ENCODE data around the gene CCDC33.
"Not testable (repeated sequence)": the region's sequence is repeated elsewhere in the genome, so short reads cannot be mapped to it uniquely, and the experiment has no call there.

CCDC33 gene

DNA sequence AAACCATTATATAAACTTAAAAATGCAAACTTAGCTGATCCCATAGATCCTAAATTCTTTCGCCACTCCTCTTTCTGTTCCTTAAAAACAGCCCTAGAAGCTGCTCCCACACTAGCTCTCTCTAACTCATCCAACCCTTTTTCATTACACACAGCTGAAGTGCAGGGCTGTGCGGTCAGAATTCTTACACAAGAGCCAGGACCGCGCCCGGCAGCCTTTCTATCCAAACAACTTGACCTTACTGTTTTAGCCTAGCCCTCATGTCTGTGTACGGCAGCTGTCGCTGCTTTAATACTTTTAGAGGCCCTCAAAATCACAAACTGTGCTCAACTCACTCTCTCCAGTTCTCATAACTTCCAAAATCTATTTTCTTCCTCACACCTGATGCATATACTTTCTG lies 121.4 kb downstream of the CCDC33 start:
- H3K27ac ChIP-seq (replicated peaks); DNase-seq (ENCODE audit: low read depth in 1 of 2, low spot score in 1 of 2); H3K27me3 ChIP-seq (ENCODE audit: insufficient read depth, poor library complexity, severe bottlenecking); H3K4me3 ChIP-seq (replicated peaks; ENCODE audit: insufficient read depth, low read length): not testable (repeated sequence)

DNA sequence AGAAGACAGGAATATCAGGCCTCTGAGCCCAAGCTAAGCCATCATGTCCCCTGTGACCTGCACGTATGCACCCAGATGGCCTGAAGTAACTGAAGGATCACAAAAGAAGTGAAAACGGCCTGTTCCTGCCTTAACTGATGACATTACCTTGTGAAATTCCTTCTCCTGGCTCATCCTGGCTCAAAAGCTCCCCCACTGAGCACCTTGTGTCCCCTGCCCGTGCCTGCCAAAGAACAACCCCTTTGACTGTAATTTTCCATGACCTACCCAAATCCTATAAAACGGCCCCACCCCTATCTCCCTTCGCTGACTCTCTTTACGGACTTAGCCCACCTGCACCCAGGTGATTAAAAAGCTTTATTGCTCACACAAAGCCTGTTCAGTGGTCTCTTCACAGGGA lies 123.2 kb downstream of the CCDC33 start:
- H3K27me3 ChIP-seq (ENCODE audit: insufficient read depth, poor library complexity, severe bottlenecking); H3K27ac ChIP-seq (replicated peaks); H3K4me3 ChIP-seq (replicated peaks; ENCODE audit: insufficient read depth, low read length); DNase-seq (ENCODE audit: low read depth in 1 of 2, low spot score in 1 of 2): not testable (repeated sequence)

DNA sequence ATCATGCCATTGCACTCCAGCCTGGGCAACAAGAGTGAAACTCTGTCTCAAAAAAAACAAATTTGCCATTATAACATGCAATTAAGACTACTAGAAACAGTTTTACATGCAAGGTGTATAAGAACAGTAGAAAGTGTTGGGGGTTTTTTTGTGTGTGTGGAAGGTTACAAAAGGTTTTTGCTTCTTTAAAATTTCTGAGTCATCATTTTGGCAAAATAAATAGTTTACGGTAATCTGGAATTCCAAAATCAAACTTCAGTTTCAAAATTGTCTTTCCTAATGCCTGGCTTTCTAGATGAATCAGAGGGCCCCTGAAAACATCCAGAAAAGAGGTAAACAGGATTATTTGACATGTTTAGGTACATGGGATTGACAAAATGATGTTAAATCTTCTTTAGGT lies 124.7 kb downstream of the CCDC33 start:
- not testable (repeated sequence) for H3K27ac ChIP-seq (replicated peaks); H3K4me3 ChIP-seq (replicated peaks; ENCODE audit: insufficient read depth, low read length); DNase-seq (ENCODE audit: low read depth in 1 of 2, low spot score in 1 of 2)
- peaks cover 21% of the 10 kb centered on the region for H3K27me3 ChIP-seq (ENCODE audit: insufficient read depth, poor library complexity, severe bottlenecking)

DNA sequence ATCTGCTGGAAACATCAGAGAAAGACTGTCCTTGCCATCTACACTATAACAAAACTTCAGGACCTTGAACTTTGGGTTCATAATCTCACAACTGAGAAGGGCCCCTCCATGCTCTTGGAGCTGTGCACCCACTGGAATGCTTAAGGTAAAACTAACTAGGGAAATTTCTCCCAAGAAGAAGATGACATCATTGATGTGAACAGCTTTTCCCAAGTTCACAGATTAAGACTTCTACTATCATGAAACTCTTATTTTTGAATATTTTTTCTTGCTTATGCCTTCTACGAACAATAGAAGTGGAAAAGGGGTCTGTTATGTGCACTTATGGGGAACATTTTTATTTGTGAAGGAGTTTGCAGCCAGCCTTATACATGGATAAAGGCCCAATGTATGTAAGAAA lies 126.4 kb downstream of the CCDC33 start:
- Histone ChIP-seq H3K27ac (replicated peaks) (no peak overlapping the region), H3K27me3 (ENCODE audit: insufficient read depth, poor library complexity, severe bottlenecking) (peaks cover 36% of the 10 kb centered on the region), H3K4me3 (replicated peaks; ENCODE audit: insufficient read depth, low read length) (no peak overlapping the region)
- TF ChIP-seq GABPA (IDR thresholded peaks at IDR 0.05; ENCODE audit: low read depth) (no peak), SPI1 (IDR thresholded peaks at IDR 0.05; ENCODE audit: borderline replicate concordance, low read depth) (no peak), POLR2AphosphoS5 (IDR thresholded peaks at IDR 0.05; ENCODE audit: low read depth) (no peak)
- TF ChIP-seq, protein P1, sequence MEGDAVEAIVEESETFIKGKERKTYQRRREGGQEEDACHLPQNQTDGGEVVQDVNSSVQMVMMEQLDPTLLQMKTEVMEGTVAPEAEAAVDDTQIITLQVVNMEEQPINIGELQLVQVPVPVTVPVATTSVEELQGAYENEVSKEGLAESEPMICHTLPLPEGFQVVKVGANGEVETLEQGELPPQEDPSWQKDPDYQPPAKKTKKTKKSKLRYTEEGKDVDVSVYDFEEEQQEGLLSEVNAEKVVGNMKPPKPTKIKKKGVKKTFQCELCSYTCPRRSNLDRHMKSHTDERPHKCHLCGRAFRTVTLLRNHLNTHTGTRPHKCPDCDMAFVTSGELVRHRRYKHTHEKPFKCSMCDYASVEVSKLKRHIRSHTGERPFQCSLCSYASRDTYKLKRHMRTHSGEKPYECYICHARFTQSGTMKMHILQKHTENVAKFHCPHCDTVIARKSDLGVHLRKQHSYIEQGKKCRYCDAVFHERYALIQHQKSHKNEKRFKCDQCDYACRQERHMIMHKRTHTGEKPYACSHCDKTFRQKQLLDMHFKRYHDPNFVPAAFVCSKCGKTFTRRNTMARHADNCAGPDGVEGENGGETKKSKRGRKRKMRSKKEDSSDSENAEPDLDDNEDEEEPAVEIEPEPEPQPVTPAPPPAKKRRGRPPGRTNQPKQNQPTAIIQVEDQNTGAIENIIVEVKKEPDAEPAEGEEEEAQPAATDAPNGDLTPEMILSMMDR (IDR thresholded peaks at IDR 0.05; ENCODE audit: insufficient read depth, low read length) = no peak
- TF ChIP-seq, protein P2, sequence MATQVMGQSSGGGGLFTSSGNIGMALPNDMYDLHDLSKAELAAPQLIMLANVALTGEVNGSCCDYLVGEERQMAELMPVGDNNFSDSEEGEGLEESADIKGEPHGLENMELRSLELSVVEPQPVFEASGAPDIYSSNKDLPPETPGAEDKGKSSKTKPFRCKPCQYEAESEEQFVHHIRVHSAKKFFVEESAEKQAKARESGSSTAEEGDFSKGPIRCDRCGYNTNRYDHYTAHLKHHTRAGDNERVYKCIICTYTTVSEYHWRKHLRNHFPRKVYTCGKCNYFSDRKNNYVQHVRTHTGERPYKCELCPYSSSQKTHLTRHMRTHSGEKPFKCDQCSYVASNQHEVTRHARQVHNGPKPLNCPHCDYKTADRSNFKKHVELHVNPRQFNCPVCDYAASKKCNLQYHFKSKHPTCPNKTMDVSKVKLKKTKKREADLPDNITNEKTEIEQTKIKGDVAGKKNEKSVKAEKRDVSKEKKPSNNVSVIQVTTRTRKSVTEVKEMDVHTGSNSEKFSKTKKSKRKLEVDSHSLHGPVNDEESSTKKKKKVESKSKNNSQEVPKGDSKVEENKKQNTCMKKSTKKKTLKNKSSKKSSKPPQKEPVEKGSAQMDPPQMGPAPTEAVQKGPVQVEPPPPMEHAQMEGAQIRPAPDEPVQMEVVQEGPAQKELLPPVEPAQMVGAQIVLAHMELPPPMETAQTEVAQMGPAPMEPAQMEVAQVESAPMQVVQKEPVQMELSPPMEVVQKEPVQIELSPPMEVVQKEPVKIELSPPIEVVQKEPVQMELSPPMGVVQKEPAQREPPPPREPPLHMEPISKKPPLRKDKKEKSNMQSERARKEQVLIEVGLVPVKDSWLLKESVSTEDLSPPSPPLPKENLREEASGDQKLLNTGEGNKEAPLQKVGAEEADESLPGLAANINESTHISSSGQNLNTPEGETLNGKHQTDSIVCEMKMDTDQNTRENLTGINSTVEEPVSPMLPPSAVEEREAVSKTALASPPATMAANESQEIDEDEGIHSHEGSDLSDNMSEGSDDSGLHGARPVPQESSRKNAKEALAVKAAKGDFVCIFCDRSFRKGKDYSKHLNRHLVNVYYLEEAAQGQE (IDR thresholded peaks at IDR 0.05; ENCODE audit: insufficient replicate concordance, low read depth) = no peak
- no peak for DNase-seq (ENCODE audit: low read depth in 1 of 2, low spot score in 1 of 2)

DNA sequence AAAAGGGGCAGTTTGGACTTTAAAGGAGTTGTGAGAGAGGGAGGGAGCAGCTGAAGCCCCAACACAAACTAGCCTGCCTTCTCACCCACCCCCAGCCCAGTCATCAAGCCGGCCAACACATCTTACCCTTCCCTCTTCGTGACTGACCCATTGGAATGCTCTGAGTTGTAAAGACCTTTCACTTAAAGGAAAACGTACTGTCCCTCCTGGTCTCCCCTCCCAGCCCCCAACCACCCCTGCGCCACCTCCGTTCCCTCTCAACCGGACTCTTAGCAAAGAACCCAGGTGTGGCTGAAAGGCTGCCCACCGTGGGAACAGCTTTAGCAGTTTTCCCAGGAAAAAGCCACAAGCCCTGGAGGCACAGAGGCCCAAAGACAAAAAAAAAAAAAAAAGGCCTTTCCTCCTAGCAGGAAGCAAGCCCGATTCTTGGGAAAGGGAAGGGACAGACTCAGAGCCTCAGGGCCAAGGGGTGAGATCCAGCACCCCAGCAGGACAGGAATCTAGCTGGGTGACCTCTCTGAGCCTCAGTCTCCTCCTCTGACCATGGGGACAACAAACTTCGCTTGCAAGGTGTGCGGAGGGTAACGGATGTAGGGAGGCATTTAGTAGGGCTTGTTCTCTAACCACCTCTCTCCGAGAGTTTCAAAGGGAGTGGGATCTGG lies 128.9 kb downstream of the CCDC33 start:
- H3K4me3 ChIP-seq (replicated peaks; ENCODE audit: insufficient read depth, low read length) = no peak overlapping the region
- no peak for DNase-seq (ENCODE audit: low read depth in 1 of 2, low spot score in 1 of 2)
- H3K27ac ChIP-seq (replicated peaks) = no peak overlapping the region
- H3K27me3 ChIP-seq (ENCODE audit: insufficient read depth, poor library complexity, severe bottlenecking) = peaks cover 51% of the 10 kb centered on the region
- no peak for TF ChIP-seq GABPA (IDR thresholded peaks at IDR 0.05; ENCODE audit: low read depth)

DNA sequence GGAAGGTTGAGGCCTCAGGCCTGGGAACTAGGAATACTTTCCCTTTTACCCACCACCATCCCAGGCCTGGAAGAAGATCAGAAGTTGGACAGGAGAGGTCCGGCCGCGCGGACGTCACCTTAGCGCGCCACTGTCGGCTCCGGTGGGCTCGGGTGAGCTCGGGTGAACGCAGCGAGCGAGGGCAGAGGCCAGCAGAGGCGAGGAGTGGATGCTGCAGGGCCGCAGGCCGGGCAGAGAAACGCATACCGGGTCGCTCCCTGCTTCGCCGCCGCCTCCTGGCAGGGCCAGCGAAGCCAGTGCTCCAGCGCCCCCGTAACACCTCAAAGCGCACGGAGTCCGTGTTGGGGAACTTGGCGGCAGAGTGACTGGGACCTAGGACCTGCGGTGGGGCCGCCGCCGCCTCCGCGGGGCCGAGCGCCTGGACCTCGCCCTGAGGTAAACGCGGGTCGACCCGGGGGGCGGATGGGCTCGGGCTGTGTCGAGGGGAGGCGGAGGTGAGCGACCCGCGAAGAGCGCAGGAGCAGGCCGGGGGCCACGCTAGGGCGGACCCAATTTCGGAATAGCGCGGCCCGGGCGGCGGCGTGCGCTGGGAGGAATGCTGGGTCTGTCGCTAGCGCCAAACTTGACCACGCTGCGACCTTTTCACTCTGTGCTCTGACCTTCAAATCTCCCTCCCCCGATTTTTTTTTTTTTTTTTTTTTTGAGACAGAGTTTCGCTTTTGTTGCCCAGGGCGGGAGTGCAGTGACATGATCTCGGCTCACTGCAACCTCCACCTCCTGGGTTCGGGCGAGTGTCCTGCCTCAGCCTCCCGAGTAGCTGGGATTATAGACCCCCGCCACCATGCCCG lies 129.7 kb downstream of the CCDC33 start:
- no peak overlapping the region for H3K27ac ChIP-seq (replicated peaks)
- peaks cover 59% of the 10 kb centered on the region for H3K27me3 ChIP-seq (ENCODE audit: insufficient read depth, poor library complexity, severe bottlenecking)
- peak in 1 of 2 experiments; percentile 14 for DNase-seq (ENCODE audit: low read depth in 1 of 2, low spot score in 1 of 2)
- TF ChIP-seq, protein P1 (IDR thresholded peaks at IDR 0.05; ENCODE audit: insufficient read depth, low read length) = no peak
- TF ChIP-seq GABPA (IDR thresholded peaks at IDR 0.05; ENCODE audit: low read depth) = no peak
- no peak for TF ChIP-seq SPI1 (IDR thresholded peaks at IDR 0.05; ENCODE audit: borderline replicate concordance, low read depth)
- TF ChIP-seq POLR2AphosphoS5 (IDR thresholded peaks at IDR 0.05; ENCODE audit: low read depth) = no peak
- TF ChIP-seq, protein P2 (IDR thresholded peaks at IDR 0.05; ENCODE audit: insufficient replicate concordance, low read depth) = no peak
- H3K4me3 ChIP-seq (replicated peaks; ENCODE audit: insufficient read depth, low read length) = peak overlapping the region; percentile 39

Measured in HL-60 (cell line).